ENCODE measurements around the gene PNMA1.
A peak's percentile ranks its signal among the peaks of the same experiment; 100 is the strongest.

The PNMA1 gene

DNA sequence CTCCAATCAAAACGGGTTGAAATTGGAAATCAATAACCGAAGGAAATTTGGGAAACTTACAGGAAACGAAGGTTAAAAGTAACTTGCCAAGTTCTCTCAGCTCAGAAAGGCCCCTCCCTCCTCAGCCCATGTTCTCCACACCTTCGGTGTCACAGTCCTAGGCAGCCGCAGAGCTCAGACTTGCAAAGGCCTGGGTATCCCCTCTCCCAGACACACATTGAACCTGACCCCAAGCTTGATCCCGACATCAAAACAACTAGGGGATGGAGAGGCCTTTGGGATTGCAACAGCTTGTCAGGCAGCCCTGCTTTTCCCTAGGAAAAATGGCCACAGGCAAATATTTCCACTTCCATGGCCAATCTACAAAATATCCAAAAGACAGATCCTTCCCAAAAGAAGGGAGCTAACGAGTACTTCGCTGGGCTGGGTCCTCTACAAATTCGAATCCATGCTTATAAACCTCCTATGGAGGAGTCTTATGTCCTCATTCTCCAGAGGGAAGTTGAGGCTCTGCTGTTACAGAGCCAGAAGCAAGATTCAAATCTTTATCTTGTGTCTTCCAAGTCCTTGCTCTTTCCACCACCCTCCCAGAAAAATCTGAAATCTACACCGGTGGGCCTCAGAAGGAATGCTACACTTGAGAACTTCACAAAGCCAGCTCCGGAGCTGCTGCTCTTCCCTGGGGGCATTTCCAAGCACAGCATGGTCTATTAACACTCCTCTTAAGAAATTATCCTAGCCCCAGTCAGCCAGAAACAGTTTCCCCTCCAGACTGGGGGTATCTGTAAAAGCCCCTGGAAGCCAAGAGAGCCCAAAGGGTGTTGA, 35.7 kb upstream of the PNMA1 start:
- no peak for DNase-seq

- no peak for DNase-seq
These were observed 34.7 kb upstream of the PNMA1 start for GRCh38 chr14:73748858-73749357.

DNA sequence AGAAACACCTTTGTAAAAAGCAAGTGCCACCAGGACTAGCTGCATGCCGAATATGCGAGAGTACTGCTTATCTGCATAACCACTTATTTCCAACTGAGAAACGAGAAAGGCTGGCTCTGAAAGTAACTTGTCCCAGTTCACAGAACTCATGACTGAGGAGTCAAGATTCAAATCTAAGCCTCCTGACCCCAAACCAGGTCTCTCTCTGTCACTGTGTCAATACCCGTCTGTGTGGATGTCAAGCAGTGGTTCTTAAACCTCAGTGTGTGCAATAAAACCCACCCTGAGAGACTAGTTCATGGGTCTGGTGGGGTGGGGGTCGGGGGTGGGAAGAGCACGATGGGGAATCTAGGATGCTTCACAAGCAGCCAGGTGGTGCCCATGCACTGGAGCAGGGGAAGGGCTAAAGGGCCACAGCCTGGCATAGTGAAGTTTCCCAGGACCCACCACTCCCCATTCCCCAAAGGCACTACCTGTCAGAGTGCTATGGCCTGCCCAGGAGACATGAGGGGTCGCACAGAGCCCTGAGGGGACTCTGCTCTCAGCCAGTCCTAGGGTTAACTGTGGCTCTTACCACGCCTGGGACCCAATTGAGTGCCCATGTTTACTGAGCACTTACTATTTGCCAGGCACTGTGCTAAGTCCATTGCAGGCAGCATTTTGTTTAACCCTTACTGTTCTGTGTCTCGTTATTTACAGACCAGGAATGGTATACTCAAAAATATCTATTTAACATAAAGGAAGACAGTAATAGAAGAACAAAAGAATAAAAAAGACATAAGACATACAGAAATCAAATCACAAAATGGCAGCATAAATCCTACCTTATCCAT, 33.4 kb upstream of the PNMA1 start:
- DNase-seq: no peak

GRCh38 chr14:73746520-73747378, 32.6 kb upstream of the PNMA1 start:
- peak; percentile 19 for DNase-seq

DNA sequence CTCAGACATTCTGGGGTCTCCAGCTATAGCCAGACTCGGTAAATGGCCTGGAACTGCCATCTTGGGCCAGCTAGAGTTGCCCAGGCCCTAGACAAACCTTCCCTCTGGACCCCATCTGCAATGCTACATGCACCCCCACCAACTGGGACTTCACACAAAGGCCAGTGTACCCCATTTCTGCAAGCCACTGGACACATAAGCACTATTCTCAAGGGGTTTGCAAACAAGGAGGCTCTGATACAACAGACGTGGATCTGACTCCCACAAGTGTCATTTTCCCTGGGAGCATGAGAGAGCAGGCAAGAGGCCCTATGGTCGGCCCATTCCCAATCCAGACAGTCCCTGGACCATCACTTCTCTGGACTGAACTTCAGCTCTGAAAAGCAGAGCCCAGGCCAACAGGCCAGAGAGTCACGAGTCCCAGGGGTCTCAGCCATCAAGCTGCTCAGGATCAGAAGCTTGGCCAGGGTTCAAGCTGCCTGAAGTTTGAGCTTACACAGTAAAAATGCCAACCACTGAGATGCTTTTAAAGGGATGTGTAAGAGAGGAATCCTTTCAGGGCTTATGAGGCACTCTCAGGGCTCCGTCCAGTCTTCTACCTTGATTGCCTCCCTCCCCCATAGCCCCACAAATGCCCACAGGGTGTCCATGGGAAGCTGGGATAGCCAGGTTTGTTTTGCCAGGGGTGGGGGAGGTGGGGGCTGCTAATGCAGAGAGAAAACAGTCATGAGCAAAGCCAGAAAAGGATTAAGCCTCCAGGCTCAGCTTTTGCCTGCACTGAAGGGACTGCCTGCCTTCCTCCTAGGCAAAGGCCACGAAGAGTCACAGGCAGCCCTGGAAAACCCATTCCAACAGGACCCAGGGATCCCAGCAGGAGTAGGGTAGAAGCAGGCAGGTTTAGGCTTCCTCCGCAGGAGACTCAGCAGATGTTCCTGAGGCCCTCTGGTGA, 31.7 kb upstream of the PNMA1 start:
- no peak for DNase-seq

GRCh38 chr14:73744874-73745529, 30.8 kb upstream of the PNMA1 start:
- no peak for DNase-seq

DNA sequence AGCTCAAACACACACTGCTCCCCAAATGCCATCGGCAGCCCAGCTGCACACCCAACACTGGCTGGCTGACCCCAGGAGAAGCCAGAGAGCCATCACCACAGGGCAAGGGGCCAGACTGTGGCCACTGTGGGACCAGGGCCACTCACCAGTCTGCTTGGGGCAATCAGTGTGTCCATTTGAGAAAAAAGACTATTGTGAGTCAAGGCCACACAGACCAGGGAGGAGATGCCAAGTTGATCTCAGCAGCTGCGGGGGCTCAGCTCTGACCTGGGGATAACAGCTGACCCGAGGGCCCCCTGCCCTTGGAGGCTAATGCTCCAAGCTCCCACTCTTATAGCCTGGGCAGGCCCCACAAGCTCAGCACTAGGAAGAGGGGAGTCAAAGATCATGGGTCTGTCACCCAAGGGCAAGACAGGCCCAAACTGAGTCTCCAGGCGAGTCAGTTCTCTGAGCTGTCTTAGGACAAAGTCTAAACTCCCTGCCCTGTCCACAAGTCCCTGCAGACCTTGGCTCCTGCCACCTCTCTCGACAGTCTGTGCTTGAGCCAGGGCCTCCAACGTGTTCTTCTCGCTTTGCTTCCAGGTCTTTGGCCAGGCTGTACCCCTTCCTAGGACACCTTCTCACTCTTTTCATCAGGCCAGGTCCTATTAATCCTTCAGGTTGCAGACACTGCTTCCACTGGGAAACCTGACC, 30.1 kb upstream of the PNMA1 start:
- no peak for DNase-seq

- DNase-seq: no peak
These were observed 29.3 kb upstream of the PNMA1 start for GRCh38 chr14:73743431-73743931.

- no peak for DNase-seq
These were observed 28.5 kb upstream of the PNMA1 start for GRCh38 chr14:73742520-73743238.

DNA sequence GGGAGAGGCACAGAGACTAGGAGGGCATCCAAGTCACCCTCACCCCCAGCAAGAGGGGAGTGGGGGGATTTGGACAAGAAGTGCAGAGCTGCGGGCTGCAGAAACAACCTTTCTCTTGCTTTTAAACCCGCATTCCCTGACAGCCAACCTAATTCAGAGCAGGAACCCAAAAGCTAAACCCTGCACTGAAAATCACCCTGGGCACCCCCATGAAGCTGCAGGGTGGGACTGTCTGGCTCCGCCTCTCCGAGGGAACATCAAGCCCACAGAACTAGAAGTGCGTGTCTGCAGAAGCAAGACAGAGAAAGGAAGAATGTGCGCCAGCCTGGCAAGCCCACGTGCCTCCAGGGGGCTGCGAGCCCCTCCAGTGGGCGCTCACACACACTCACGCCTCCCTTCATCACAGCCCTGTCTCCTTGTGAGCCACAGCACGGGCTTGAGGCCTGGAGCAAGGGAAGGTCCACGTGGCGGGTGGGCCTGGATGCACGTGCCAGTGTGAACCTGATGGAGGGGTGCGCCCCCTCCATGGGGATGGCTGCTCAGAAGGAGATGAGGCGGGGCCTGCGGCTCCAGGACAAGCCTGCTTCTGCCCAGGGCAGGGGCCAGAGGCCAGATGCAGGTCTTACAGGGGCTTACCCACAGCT, 27.8 kb upstream of the PNMA1 start:
- DNase-seq: no peak

DNA sequence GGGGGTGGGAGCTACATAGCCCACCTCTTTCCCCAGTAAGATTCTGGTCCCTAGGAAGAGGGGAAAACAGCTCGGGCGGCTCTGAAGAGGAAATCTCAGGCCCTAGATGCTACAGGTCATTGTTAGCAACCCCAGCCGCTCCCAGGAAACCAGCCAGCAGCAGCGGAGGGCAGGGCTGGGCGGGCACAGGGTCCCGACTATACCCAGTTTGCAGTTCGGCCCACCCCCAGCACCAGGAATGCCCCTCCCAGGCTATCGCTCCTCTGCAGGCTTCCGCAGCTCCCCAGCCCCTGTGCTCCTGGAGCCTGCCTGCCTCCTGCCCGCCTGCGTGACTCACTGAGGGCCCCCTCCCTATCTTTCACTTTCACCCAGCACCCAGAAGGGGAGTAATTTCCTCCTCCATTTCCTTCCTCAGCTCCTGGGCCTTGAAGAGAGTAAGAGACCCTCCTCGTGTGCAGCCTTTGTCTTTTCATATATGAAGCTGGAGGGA, 27.2 kb upstream of the PNMA1 start:
- no peak for DNase-seq

- DNase-seq: no peak
These were observed 26.6 kb upstream of the PNMA1 start for GRCh38 chr14:73740618-73741326.

DNA sequence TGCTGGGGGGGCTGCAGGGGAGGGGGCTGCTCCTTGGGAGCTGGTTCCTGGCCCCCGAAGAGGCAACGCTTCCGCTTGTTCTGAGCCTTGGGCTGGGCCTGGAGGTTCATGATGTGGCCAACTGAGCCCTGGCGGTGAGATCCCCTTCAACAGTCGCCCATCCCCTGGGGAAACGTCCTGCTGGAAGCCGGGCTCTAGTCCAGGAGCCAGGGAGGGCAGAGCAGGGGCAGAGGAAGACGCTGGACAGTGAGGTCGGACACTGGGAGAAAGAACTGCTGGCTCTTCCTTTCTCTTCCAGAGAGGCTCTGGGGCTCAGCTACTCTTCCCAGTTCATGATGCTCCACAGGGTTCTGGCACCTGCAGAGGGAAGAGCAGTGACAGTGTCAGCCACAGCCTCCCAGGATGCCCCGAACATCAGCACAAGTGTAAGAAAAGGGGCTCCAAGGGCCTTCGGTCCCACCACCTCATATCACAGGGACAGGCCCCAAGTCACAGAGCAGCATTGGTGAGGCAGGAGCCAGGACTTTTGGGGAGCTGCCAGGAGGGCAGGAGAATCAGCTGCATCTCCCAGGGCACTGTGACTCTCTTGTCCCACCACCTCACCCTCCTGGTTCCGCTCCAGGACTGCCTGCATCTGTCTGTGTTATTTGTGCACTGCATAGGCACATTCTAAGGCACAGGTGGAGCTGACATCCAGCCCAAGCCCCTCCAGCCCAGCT, 25.9 kb upstream of the PNMA1 start:
- no peak for DNase-seq

GRCh38 chr14:73739174-73739898, 25.2 kb upstream of the PNMA1 start:
- peak; percentile 22 for DNase-seq

- DNase-seq: no peak
These were observed 24.5 kb upstream of the PNMA1 start for GRCh38 chr14:73738518-73739173.

DNA sequence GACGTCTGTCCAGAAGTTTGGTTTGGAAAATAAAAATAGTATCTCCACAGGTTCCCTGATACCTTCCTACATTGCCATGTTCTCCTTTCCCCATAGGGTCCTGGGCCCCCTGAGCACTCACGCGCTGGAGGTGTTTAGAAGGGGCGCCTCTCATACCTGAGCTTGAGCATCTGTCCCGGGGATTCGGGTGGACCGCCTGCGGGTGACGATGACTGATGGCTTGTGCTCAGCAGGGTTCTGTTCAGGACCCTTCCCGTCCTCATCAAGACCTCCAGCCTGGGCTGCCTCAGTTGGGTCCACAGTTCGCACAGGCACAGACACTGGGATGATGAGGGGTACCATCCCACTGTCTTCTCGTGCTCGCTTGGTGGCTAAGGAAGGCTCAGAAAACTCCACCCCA, 22.7 kb upstream of the PNMA1 start:
- DNase-seq: no peak
